GM12874 (cell line): ENCODE results near the gene ADGRA1.

Source experiments
- TF ChIP-seq, protein P1 (sequence below): IDR thresholded peaks from 2 replicates; pipeline ENCODE4 v1.5.1; 2011; ENCODE audit warnings: low read depth, mild to moderate bottlenecking, control low read depth, low read length, moderate library complexity; ENCODE audit not compliant: insufficient read depth

Gene ADGRA1

GRCh38 chr10:133099571-133099970 is 11.8 kb downstream of the ADGRA1 start:
- TF ChIP-seq, protein P1, sequence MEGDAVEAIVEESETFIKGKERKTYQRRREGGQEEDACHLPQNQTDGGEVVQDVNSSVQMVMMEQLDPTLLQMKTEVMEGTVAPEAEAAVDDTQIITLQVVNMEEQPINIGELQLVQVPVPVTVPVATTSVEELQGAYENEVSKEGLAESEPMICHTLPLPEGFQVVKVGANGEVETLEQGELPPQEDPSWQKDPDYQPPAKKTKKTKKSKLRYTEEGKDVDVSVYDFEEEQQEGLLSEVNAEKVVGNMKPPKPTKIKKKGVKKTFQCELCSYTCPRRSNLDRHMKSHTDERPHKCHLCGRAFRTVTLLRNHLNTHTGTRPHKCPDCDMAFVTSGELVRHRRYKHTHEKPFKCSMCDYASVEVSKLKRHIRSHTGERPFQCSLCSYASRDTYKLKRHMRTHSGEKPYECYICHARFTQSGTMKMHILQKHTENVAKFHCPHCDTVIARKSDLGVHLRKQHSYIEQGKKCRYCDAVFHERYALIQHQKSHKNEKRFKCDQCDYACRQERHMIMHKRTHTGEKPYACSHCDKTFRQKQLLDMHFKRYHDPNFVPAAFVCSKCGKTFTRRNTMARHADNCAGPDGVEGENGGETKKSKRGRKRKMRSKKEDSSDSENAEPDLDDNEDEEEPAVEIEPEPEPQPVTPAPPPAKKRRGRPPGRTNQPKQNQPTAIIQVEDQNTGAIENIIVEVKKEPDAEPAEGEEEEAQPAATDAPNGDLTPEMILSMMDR: no peak

GRCh38 chr10:133100186-133100585 is 12.5 kb downstream of the ADGRA1 start:
- TF ChIP-seq, protein P1: no peak

DNA sequence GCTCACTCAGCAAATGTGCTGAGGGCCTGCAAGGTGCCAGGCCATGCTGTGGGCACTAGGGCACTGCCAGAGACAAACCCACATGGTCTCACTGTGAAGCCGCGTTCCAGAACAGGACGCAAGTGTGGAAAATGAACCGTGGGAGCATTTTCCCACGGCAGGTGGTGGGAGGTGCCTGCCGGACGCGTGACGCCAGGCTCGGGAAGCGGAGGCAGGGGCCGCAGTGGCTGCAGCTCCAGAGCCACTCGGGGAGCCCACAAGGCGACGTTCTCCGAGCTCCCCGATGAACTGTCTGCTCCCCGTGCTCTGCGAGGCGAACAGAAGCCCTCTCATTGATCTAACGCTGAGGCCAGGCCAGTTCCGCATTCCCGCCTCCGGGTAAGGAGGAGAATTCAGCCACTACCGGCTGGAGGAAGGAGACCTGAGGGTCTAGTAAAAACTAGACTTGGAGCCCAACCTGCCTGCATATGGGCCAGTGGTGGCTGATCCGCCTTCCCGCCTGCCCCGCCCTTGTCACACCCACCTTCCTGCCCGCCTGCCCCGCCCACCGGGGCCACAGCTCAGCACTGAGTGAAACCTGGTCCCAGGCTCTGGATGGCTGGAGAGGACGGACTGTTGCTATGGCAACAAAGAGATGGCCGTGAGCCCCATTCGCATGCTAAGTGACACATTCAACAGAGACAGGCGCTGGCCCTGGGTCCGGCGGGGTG is 13.1 kb downstream of the ADGRA1 start:
- TF ChIP-seq, protein P1: no peak

DNA sequence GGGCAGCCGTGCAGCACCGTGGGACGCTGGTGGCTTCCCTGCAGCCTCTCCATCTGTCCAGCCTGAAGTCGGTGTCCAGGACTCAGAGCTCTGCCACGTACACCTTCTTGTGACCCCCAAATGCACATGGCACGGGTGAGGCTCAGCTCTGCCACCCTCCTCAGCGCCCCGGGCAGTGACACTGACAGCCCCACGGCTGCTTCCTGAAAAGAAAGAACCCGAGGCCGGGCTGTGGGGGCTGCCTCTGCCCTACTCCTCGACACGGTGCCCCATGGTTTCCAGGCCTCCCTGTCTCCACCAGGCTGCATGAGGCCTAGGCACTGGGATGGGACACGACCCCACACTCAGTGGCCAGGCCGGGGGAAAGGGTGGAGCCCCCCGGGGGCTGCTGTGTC is 13.7 kb downstream of the ADGRA1 start:
- TF ChIP-seq, protein P1: no peak

- TF ChIP-seq, protein P1: no peak
Observed at GRCh38 chr10:133102415-133103095, 14.8 kb downstream of the ADGRA1 start.

DNA sequence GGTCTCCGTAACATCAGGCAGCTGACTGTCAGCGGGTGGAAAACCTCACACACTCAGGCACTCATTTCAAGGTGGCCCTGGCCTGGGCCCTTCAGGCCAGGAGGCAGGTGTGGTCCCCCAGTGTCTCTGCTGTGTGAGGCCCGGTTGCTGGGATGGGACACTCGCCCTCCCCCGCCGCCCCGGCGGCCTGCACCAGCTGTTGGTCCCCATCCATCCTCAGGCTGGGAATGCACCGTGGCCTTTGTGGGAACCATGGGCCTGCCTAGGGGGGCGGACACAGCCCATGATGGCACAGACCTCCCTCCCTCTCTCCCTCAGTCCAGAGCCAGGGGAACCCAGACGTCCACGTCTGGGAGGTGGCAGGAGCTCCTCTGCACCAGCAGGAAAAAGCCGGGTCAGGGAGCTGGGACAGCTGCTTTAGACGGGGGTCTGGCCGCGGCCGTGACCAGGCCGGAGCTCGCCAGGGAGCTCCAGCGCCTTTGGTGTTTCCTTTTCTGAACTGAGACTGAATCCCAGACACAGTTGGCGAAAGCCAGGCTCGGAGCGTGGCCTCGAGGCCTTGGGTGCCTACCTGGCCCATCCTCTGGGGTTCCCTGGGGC is 15.7 kb downstream of the ADGRA1 start:
- TF ChIP-seq, protein P1: no peak
